NOMO-1 treated with dmso at 0.1 percent for 144 hours (cell line): ENCODE results near the gene THEM4.

Experiments used
- DNase-seq: peaks from one replicate; lab custom pipeline; 2025; ENCODE audit not compliant: unreplicated experiment; lab: John Stamatoyannopoulos, UW

Gene THEM4

DNA sequence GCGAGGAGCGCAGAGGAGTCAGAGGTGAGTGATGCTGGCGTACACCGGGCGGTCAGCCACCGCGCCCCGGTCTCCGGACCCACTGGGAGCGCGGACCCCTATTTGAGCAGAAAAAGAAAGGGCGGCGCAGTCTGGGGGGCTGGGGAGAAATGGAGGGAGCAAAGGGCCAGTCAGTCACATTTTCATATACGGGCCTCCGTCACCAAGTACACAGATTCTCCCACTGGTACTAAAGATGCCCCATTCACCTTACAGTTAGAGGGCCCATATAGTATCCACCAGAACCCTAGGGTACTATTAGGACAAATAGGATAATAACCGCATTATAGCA is 70.3 kb downstream of the THEM4 start:
- no peak for DNase-seq

DNA sequence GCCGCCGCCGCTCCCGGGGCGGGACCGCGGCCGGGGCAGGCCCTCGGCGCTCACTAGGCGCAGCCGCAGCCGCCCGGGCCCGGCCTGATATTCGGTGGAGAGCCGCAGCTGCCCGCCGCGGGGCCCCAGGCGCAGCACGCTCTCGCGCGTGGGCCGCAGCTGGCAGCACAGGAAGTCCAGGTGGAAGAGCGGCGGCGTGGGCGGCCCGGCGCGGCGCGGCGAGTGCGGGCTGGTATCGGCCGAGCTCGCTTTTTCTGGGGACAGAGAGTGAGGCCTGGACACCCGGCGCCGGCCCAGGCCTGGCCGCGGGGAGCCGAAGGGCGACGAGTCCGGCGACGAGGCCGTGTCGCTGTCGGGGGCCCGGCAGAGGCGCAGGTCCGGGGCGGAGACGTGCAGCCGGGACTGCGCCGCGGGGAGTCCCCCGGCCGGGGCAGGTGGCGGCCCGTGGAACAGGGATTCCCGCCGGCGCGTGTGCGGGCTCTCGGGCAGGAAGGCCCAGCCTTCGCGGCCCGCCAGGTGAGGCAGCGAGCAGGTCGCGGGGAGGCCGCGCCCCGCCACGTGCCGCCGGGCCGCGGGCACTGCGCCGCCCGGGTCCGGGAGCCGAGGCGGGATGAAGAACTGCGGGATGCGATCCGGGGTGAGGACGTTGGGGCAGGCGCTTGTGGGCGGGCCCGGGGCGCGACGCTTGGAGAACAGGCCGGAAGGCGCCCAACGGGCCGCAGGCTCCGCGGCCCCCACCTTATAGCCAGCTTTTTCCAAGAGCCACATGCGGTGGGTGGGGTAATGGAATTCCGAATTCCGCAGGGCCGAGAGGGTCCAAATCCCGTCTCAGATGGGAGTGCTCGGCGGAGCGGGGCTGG is 70.9 kb downstream of the THEM4 start:
- no peak for DNase-seq

DNA sequence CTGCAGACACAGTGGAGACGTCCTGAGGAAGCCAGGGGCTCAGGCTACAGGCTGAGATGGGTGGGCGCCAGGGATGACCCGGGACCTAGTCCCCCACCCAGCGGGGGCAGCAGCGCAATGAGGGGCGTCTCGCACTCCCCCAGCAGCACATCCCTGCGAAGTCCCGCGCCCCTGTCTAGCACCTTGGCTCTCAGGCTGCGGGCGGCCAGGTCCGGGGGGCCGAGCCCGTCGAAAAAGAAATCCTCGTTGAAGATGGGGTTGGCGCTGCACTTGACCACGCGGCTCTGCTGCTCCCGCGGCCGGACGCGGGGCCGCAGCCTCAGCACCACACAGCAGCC is 71.5 kb downstream of the THEM4 start:
- DNase-seq, result no peak

DNA sequence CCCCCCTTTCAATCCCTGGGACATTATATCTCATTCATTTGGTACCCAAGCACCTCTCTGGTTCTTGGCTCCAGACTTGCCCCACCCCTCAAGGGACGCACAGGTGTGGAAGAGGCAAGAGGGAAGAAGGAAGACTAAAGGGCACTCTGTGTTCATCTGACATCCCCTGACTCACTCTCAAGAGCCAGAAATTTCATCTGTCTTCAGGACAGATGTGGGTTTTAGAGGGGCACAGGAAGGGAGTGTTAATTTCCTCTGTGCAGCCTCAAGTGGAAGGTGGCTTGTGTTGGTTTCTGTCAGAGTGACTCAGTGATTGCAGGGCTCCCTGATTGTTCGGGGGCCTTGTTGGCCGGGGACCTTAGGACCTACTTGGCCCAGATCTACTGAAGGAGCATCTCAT is 72.1 kb downstream of the THEM4 start:
- DNase-seq, result no peak

DNA sequence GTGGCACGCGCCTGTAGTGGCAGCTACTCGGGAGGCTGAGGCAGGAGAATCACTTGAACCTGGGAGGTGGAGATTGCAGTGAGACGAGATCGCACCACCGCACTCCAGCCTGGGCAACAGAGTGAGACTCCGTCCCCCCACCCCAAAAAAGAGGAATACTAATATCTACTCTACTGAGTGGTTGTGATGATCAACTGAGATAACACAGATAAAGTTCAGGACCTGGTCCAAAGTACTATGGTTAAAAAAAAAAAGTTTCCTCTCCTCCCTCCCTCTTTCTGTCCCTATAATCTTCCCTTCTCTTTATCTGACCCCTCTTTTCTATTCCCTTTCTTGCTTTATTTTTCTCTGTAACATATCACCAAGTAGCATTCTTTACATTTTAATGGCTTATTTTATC is 73.7 kb downstream of the THEM4 start:
- DNase-seq, result no peak

DNA sequence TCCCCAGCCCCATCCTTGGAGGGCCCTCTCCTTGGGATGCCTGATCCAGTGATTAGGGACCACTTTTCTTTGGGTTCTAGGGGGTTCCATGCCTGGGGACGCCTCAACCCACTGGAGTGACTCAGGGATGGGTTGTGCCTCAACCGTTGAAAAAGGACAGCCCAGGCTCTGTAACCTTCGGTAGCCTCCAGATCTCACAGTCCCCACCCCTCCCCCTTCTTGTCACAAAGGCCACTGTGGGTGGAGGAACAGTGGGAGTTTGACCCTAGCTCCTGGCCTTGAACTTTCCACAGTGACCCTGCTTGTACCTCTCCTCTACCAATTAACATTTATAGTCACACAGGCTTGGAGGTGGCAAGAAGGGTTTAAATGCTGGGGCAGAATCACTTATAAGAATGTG is 75.1 kb downstream of the THEM4 start:
- DNase-seq, result no peak

DNA sequence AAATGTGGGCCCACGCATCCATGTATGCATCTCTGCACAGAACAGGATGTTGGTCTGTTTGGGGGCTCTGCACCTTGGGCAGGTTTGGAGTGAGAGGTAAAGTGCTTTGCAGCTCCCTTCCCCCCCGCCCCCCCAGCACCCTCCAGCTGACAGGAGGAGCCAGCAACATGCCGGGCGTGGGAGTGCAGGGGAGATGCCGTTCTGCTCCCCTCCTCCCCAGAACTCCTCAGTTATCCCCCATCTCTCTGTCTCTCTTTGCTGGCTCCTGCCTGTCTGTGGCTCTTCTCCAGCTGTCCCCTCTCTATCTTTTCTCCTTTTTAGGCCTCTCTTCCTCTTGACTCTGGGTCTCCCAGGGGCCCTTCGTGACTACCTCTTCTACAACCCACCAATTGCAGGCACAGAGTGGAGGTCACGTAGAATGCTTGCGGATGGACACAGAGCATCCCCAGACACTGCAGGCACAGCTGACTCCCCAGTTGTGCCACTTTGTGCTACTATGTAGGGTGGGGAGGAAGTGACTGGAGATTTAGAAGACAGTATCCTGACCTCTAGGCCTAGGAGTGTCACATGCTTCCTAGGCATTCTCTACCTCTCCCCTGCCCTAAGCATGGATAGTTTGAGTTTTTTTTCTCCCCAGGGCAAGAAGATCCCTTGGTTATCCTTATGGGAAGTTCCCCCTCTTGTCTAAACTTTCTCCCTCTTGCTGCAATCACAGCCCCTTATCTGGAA is 76.0 kb downstream of the THEM4 start:
- DNase-seq, result no peak

DNA sequence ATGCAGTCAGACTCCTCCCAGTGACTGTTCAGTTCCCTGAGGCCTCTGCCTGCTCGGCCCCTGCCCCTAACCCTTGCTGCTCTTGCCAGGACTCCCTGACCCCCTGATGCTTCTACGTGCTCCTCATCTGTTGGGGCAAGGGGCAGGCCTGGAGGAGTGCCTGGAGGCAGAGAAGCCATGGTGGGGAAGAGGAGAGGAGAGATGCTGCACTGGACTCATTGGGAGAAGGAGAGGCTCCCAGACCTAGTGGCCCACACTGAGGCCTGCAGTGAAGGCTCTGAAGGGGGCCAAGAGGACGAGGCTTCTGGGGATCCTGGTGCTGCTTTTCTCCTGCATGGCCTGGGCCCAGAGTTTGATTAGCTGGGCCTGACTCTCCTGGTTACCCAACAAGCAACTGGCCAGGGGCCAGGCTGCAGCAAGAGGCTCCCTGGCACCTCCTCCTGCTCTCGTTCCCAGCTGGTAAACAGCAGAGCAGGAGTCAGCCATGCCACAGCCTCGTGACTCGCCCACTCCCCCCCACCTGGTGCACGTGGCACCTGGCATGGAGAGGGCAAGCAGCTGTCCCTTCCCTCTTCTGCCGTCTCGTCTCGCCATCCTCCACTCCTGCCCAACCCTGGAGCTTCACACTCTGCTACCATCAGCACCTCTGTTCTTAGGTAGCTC is 76.9 kb downstream of the THEM4 start:
- no peak for DNase-seq

DNA sequence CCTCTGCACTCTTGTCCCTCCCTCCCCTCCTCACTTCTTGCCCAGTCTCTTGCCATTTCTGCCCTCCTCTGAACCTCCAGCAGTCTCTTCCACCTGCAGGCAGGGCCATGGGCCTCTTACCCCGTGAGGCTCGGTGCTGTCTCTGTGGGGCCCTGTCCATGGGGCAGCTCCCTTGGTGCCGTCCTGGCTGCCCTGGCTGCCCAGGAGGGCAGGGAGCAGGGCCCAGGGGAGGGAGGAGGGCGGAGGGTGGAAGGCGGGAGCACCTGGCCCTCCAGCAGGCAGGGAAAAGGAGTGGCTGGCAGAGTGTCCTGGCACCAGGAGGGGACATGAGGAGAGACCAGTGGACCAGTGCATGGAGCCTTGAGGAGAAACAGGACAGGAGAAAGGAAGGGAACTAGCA is 77.7 kb downstream of the THEM4 start, which contains the start of gene RORC:
TSS of gene RORC (minus strand) at position 198 of the 400 bp plus-strand sequence. CDS start at position 160, 38 bp downstream.
- no peak for DNase-seq

DNA sequence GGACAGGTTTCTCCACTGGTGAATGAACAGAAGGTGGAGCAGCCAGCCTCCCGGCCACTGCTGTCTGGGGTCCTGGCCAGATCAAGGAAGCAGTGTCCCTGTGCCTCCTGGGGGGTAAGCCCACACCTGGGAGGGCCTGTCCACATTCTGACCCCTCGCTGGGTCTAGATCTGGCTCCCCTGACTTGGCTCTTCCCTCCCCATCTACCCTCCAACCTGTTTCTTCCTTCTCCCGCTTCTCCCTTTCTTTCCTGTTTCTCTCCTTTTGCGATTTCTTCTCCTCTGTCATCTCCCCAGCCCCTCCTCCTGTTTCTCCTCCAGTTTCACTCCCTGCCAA is 78.1 kb downstream of the THEM4 start:
- no peak for DNase-seq

DNA sequence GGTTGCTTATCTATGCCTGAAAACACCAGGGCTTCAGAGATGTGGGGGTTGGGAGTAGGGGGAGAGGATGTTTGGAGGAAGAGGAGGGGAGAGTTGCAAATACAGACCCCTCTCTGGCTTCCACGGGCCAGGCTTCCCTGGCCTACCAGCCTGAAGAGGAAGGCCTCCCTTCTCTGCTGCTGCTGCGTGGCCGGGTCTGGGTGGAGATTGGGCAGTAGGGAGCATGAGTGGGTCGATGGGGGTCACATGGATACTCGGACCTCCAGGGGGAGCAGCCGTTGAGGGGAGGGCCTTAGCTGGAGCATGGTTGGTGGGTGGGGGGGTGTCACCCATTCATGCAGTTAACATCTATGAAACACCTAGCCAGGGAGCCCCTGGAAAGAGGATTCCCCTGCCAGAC is 79.3 kb downstream of the THEM4 start:
- no peak for DNase-seq

DNA sequence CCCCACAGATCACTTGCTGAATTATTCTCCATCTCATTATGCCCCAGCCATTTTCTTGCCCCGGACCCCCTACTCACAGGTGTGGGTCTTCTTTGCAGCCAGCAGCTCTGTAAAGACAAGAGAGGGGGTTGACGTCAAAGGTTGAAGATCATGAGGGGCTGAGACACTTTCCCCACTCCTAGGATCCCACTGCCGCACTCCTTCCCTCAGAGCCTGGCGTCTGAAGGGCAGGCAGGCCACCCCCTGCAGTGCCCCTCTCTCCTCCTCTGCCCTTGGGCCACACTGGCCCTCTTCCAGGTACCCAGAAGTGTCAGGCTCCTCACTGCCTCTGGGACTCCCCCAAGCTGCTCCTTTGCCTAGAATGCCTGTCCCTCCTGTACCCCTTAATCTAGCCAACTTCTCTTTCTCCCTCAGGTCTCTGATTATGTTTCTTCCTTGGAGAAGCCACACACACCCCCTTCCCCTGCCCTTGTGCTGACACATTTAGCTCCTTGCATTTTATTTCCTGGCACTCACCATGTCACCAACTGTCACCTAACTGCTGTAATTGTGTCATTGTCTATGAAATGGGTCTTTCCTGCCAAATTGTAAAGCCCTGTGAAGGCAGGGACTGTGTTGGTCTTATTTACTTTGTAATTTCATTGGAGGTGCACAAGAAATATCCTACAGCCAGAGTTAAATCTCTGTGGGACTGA is 79.8 kb downstream of the THEM4 start:
- DNase-seq, result no peak

DNA sequence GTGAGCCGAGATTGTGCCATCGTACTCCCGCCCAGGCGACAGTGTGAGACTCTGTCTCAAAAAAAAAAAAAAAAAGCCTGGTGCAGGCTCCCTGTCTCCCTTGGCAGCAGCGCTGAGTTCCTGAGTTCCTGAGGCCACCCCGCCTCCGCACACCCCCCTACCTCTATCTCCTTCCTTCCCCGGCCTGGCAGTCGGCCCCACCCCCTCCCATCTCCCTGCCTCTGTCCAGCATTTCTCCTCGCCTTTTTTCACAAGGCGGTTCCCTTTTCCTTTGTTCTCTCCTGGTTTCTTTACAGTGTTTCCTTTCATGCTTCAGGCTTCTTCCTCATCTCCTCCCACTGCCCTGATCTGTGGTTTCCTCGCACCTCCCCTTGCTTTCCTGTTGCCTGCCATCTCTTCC is 80.4 kb downstream of the THEM4 start:
- no peak for DNase-seq

DNA sequence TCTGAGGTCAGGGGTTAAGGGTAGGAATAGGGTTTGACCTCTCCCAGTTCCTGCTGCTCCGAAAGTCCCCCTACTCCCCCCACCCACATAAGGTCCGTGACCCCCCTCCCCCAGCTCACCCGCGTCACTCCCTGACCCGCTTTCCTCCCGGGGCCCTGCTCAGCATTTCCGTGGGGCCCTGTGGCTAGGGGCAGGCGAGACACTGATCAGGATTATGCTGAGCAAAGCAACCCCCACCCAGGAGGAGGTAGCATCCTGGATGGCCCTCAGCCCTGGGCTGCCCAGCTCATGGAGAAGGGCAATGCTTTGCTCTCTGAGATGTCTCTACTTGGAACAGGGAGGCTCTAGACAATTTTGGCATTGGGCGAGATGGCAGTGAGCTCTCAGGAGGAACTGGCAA is 81.5 kb downstream of the THEM4 start:
- no peak for DNase-seq

DNA sequence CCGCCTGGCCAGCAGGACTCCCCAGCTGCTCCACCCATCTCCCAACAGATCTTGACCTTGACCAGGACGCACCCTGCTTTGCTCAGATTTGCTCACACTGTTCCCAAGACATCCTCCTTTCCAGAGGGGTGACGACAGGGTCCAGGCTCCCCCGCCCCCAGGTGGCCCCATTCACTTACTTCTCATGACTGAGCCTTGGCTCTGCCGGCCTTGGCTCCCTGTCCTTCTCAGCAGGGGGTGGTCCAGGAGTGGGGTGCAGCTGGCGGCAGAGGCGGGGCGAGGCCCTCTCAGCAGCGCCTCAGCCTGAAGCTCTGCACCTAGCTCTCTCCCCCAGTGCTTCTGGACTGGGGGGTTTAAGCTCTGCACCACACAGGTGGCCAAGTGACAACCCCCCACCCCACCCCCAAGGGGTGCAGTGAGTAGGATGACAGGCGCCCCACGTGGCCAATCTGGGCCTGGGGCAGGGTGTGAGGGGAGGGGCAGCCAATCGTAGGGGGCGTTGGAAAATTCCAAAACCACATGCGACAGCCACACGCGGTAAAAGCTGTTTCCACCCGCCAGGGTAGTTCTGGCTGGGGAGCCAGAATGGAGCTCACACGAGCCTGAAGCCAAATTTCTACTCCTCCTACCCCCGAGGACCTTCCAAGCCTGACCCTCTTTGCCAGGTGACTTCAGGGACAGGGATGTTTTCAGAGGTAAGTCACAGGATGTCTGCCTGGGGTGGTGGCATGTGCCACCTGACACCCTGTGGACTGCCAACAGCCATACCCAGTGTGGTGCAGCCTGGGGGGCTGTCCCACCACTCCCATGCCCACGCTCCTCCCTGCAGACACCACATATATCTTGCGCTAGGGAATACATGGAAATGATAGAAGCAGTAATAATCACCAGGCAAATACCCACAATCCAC is 83.3 kb downstream of the THEM4 start:
- DNase-seq, result no peak

DNA sequence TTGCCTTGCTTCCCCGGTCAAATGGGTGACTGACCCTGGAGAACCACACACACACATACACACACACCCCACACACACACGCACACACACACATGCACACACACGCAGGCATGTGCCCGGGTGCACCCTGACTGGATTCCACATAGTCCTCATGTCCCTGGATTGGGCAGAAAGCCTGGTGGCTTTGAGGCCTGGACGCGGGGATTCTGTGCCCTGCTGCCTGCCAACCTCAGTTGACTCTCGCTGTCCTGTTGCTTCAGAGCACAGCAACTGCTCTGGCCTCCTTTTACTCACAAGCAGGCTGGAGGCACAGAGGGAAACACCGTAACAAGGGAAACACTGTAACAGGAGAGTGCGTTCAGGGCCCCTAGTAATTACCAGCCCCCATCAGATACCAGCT is 84.1 kb downstream of the THEM4 start:
- no peak for DNase-seq
